HG03565 (cell line): Measurements from ENCODE around the gene TAGLN.

Source experiments
- ATAC-seq: cut with Tn5 transposase; IDR thresholded peaks from one replicate; pipeline ENCODE4 v1.9.1; 2021; ENCODE audit warnings: mild to moderate bottlenecking, moderate library complexity; ENCODE audit not compliant: unreplicated experiment

TAGLN gene

DNA sequence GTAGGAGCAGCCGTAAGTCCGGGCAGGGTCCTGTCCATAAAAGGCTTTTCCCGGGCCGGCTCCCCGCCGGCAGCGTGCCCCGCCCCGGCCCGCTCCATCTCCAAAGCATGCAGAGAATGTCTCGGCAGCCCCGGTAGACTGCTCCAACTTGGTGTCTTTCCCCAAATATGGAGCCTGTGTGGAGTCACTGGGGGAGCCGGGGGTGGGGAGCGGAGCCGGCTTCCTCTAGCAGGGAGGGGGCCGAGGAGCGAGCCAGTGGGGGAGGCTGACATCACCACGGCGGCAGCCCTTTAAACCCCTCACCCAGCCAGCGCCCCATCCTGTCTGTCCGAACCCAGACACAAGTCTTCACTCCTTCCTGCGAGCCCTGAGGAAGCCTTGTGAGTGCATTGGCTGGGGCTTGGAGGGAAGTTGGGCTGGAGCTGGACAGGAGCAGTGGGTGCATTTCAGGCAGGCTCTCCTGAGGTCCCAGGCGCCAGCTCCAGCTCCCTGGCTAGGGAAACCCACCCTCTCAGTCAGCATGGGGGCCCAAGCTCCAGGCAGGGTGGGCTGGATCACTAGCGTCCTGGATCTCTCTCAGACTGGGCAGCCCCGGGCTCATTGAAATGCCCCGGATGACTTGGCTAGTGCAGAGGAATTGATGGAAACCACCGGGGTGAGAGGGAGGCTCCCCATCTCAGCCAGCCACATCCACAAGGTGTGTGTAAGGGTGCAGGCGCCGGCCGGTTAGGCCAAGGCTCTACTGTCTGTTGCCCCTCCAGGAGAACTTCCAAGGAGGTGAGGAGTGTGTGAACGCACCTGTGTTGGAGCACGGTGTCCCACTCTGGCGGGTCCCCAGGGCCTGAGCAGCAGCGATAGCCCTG, at the start of gene TAGLN:
Gene TAGLN (plus strand): TSS at position 318 of the 863 bp plus-strand sequence. CDS start 3,644 bp downstream, outside the sequence.
- ATAC-seq = no peak

DNA sequence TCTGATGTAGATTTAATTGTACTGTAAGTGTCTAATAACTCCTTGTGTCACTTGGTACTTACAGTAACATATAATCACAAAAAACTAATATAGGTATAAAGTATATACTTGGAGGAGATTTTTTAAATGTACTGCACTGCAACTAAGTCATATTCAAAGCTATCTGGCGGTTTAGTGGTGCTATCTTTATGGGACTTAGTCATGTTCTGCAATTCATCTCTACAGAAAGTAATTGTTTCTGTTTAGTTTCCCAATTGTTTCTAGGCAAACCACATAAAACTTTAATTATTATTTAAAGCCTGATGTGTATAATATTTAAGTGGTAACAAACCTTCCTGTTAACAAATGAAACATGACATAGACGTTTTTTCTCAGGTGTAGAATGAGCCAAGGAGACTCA, 47.1 kb upstream of the TAGLN start:
- no peak for ATAC-seq

DNA sequence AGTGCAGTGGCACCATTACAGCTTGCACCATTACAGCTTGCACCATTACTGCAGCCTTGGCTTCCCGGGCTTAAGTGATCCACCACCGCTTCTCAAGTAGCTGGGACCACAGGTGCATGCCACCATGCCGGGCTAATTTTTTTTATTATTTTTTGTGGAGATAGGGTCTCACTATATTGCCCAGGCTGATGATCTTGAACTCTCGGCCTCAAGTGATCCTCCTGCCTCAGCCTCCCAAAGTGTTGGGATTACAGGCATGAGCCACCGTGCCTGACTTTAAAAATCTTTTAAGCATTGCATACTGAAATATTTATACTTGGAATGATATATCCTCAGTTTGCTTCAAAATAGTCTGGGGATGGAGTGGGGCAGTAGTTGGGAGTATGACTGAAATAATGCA, 44.7 kb upstream of the TAGLN start:
- no peak for ATAC-seq

DNA sequence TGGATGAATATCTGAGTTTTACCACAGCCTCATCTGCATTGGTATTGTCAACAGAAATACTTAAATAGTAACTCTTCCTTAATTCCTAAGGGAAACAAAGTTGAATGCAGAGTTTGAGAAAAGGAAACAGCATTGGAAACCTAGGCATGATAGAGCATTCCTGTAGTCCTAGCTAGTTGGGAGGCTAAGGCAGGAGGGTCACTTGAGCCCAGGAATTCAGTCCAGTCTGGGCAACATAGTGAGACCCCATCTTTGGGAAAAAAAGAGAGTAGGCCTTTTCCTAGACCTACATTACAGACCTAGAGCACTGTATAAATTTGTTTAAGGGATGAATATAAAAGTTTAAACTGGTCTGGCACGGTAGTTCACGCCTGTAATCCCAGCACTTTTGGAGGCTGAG, 41.7 kb upstream of the TAGLN start:
- ATAC-seq = no peak

DNA sequence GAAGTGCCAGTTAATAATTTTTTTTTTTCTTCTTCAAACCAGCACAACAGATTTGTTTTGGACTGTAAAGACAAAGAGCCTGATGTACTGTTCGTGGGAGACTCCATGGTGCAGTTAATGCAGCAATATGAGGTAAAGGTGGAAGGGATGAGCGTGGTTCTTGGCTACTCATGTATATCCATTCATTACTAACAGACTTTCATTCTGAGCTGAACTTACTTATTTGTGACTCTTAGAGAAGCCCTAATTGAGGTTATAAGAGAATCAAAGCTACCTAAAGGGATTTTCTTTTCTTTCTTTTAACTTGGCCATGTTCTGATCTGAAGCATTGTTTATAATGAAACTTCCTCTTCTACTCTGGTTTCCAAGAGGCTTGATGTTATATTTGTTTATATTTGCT, 39.3 kb upstream of the TAGLN start:
- ATAC-seq = no peak

GRCh38 chr11:117160826-117161225, 38.3 kb upstream of the TAGLN start:
- no peak for ATAC-seq

DNA sequence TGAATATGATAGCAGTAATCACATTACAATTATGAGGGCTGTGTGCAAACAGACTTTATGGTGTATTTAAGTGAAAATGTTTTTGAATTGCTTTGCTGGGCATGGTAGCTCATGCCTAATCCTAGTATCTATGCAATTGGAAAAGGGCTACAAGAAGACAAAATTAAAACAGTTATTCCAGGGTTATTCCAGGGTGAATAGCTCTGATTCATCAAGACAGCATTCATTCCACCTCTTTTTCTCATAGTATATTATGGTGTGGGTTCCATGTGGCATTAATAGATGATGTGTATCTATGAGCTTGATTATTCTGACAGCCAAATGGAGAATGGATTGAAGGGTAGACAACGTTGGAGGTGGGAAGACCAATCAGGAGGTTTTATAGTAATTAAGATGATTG, 32.7 kb upstream of the TAGLN start:
- no peak for ATAC-seq

GRCh38 chr11:117169736-117170135, 29.4 kb upstream of the TAGLN start:
- no peak for ATAC-seq

DNA sequence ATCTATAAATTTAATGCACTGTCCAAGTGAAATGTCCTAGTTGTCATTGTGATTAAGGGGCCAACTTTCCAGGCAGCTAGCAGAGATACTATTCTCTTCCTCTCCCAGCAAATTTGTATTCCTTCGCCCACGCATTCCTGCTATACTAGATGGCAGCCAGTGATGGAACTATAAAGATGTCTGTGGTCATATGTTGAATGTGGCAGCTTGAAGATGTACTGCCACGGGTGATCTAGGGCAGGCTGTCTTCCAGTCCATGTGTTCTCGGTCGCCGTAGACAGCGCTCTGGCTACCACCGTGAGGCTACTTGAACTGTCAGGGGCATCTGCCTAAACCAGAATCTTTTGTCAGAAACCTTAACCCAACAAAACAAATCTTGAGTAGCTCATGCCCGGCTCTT, 29.0 kb upstream of the TAGLN start:
- ATAC-seq = no peak

GRCh38 chr11:117171007-117171403, 28.2 kb upstream of the TAGLN start:
- ATAC-seq = no peak

DNA sequence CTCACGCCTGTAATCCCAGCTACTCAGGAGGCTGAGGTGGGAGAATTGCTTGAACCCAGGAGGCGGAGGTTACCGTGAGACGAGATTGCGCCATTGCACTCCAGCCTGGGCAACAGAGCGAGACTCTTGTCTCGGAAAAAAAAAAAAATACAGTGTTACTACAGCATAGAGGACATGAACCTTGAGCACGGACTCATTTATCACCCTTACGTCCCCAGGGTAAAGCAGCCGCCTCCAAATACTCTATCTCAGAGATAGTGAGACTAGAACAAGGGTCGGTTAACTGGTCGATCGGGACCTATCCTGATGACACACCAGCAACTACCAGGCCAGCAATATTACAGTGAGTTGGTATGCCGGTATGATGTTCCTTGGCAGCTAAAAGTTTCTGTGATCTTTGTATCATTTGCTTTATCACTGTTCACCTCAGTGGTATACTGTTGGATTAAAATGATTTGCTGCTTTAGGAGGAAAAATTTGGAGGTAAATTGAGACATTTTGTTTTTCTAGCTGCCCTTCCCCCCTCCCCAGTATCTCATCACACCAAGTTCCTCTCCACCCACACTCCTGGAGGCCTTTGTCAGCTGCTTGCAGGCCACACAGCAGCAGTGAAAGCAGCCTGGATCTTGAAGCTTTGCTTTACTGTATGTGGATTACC, 27.6 kb upstream of the TAGLN start:
- no peak for ATAC-seq

GRCh38 chr11:117172724-117173421, 26.3 kb upstream of the TAGLN start:
- ATAC-seq = no peak

DNA sequence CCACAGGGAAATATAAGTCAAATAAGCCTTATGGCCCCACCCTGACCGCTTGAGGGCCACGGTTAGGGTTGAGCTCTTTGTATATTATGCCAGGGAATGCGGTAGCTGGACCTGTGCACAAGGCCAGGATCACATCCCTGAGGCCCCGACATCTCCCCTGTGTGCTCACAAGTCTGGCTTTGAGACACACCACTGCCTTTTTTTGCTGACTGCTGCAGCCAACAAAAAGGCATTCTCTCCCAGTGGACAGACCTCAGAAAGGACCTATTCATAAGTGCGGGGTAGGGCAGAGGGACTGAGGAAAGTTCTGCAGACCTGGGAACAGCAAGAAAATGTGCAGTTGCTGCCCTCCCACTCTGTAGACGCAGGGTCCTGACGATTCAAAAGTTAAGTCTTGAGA, 24.1 kb upstream of the TAGLN start:
- no peak for ATAC-seq

DNA sequence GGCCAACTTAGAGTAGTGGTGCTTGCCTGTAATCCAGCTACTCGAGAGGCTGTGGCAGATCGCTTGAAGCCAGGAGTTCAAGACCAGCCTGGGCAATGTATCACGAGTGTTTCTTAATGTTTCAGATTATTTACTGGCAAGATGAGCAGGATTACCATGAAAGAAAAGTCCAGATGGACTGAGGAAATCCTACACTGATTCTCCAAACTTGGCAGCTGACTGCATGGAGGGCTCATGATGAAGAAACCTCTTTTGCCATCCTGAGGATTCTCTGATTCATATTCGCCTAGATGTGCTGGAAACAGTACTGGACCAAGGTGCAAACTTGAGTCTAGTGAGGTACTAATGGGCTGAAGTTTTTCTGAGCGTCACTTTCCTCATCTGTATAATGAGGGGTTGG, 23.4 kb upstream of the TAGLN start:
- ATAC-seq = no peak

DNA sequence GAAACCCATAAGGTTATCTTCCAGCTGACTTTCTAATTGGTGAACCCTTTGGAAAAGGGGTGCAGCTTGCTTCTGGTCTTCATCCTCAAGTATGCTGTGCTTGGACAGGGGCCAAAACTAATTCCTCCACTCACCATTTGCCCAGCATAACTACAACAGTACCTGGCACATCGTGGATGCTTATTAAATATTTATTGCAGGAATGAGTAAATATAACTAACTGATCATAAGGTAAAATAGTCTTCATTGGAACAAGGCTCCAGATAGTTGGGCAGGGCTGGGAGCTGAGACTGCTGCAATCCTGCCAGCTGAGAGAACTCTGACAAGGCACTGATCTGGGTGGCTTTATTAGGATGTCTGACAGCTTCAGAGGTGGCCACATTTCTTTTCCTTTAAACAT, 23.0 kb upstream of the TAGLN start:
- no peak for ATAC-seq

DNA sequence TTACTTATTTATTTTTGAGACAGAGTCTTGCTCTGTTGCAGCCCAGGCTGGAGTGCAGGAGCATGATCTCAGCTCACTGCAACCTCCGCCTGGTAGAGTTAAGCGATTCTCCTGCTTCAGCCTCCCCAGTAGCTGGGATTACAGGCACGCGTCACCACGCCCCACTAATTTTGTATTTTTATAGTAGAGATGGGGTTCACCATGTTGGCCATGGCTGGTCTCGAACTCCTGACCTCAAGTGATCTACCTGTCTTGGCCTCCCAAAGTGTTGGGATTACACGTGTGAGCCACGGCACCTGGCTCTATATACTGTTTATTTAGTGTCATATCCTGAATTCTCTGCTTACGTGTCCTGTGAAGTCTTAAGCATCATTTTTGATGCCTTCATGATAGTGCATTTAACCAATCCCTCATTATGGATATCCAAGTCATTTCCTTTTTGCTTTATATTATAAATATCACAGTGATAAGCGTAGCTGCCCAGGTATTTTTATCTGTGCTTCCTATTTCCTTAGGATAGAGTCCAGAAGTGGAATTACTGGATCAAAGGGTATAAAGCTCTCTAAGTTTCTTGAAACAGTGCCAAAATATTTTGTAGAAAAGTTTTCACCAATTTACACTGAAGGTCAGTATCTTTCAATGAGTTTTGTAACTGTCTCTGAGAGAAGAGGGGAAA, 21.5 kb upstream of the TAGLN start:
- ATAC-seq = no peak

DNA sequence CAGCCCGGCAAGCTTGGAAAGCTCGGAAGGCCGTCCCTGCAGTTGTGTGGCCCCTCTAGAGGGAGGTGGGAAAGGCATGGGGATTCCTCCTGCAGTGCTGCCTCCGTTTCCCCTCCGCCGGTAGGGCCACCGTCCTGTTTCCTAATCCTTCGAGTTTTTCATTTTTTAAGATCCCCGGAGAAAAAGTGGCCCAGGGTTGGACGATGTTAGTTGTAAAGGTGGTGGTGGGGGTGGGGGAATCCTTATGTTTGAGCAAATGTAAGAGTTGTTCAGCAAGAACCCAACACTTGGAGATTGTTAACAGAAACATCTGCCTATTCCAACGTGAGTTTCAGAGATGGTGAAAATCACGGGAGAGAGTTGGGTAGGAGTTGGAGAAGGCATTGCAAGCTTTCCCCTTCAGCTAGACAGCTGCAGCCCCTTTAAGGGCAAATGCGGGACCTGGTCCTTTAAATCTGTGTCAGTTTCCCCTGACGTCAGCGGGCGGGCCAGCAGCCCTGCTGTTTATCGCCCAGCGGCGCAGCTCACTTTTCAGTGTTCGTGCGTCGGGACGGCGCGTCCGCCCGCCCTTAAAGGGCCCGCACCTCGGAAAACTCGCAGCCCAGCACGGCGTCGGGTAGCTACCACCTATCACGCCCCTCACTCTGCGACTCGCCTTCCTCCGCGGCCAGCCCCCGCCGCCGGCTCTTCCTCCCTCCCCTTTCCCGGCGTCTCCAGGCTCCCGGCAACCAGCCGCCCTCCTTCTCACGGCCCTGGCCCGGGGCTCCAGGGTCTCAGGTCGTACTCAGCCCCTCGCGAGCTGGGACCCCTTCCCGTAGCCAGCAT, 20.7 kb upstream of the TAGLN start, which contains the start of gene SIDT2:
Gene SIDT2 (plus strand): TSS at position 534 of the 825 bp plus-strand sequence. CDS start 521 bp downstream, outside the sequence.
- ATAC-seq = peak; percentile 85

DNA sequence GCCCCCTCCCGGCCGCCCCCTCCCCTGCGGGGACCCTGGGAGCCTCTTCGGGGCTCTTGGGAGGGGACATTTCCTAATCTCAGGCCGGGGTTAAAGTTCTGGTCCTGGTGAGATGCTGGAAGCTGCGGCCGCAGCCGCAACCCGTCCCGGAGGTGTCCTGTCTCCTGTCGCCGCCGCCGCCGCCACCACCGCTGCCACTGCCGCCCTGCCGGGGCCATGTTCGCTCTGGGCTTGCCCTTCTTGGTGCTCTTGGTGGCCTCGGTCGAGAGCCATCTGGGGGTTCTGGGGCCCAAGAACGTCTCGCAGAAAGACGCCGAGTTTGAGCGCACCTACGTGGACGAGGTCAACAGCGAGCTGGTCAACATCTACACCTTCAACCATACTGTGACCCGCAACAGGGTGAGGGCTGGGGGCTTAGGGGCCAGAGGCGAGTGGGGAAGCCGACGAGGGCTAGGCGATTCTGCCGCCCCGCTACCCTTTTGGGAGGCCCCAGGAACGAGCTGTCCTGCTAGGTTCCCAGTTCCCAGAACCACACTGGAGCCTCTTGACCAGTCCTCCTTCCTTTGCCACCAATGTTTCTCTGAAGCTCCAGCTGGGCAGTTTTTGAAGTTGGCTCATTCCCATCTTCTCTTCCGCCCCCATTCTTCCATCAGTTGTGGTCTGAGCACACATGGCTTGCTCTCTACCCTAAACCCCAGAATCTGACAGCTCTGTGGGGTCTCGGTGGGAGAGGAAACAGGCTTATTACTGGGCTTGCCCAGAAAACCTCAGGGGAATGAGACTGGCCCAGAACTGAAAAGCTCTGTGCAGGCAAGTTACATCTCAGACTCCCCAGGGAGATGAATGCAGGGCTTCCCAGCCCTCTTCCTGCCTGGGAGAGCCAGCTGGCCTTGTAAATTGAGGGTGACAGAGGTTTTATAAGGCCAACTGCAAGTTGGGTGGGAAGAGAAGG, 19.8 kb upstream of the TAGLN start:
- no peak for ATAC-seq

DNA sequence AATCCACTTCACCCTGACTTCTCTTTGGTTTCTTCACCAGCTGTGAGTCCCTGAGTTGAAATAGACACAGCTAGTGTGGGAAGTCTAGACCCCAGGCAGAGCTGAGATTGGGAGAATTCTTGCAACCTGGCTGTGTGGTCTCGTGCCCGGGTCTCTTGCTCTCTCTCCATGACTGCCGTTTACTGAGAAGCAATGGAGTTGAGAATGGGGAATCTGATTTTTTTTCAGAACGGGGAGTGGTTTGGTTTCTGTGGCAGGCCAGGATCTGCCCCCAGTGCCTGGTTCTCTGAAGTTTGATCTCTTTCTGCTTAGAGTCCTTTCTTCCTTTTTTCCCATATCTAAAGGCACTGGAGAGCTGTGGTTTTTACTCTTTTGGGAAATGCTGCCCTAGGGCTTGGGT, 19.1 kb upstream of the TAGLN start:
- no peak for ATAC-seq
